Activated T-cell treated with anti-CD3 and anti-CD28 coated beads, Interleukin-2, amount 50 U/mL, for 24 hours (primary cell): Measurements from ENCODE around the gene GABRA1.

Experiments used
- DNase-seq: peaks from one replicate; pipeline ENCODE4 v3.0.0-alpha.2; 2020
- H3K27ac Mint-ChIP-seq: 2 replicates; pipeline ENCODE4 v1.8.0; 2020; ENCODE audit warnings: mild to moderate bottlenecking, mixed read lengths
- H3K27me3 Mint-ChIP-seq: 2 replicates; pipeline ENCODE4 v1.8.0; 2020; ENCODE audit warnings: mixed read lengths
- H3K36me3 Mint-ChIP-seq: 2 replicates; pipeline ENCODE4 v1.8.0; 2020; ENCODE audit warnings: low read depth, mixed read lengths
- H3K4me1 Mint-ChIP-seq: 2 replicates; pipeline ENCODE4 v1.8.0; 2020; ENCODE audit warnings: low read depth, mixed read lengths
- H3K4me3 Mint-ChIP-seq: 2 replicates; pipeline ENCODE4 v1.8.0; 2020; ENCODE audit warnings: mild to moderate bottlenecking, moderate library complexity, mixed read lengths
- H3K9me3 Mint-ChIP-seq: 2 replicates; pipeline ENCODE4 v1.8.0; 2020; ENCODE audit warnings: mixed read lengths

GABRA1 gene

GRCh38 chr5:161921781-161922180 is 73.9 kb downstream of the GABRA1 start:
- Mint-ChIP-seq H3K4me1 (no peaks in the 10 kb centered on the region), H3K27ac (no peak overlapping the region), H3K9me3 (peaks cover 17% of the 10 kb centered on the region), H3K27me3 (no peaks in the 10 kb centered on the region), H3K36me3 (no peaks in the 10 kb centered on the region), H3K4me3 (no peak overlapping the region)
- no peak for DNase-seq

DNA sequence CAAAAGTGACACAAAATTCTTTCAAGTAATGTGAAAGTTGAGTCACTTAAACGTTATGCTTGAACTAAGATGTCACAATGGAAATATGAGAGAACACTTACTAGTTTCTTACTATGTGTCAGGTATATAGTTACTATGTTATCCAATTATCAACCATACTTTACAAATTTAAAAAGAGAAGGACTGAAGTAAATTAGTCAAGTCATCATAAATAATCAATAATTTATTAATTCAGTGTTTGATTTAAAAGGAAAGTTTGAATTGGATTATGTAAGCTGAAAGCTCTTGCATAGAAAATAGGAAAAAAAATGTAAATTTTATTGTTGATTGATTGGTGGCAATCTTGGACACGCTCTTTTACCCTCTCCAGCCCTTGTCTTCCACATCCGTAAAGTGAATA is 76.3 kb downstream of the GABRA1 start:
- no peak for DNase-seq
- Mint-ChIP-seq H3K9me3 (peaks cover 20% of the 10 kb centered on the region), H3K4me1 (no peaks in the 10 kb centered on the region), H3K27ac (no peak overlapping the region), H3K27me3 (no peaks in the 10 kb centered on the region), H3K36me3 (no peaks in the 10 kb centered on the region), H3K4me3 (no peak overlapping the region)

GRCh38 chr5:161925960-161926359 is 78.0 kb downstream of the GABRA1 start:
- Mint-ChIP-seq H3K27me3 (no peaks in the 10 kb centered on the region), H3K4me1 (no peaks in the 10 kb centered on the region), H3K9me3 (peaks cover 17% of the 10 kb centered on the region), H3K36me3 (no peaks in the 10 kb centered on the region), H3K27ac (no peak overlapping the region), H3K4me3 (no peak overlapping the region)
- DNase-seq: no peak

DNA sequence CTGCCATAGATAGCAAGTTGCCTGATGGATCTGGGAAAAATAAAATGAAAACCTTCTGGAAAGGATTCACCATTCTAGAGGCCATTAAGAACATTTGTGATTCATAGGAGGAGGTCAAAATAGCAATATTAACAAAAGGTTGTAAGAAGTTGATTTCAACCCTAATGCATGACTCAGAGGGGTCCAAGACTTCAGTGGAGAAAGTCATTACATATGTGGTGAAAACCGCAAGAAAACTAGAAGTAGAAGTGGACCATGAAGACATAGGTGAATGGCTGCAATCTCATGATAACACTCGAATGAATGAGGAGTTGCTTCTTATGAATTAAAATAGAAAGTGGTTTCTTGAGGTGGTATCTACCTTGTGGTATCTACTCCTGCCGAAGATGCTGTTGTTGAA is 86.6 kb downstream of the GABRA1 start:
- no peak for DNase-seq
- Mint-ChIP-seq H3K4me1 (no peaks in the 10 kb centered on the region), H3K27ac (no peak overlapping the region), H3K9me3 (peaks cover 15% of the 10 kb centered on the region), H3K4me3 (no peak overlapping the region), H3K36me3 (no peaks in the 10 kb centered on the region), H3K27me3 (no peaks in the 10 kb centered on the region)

- DNase-seq: no peak
- no peaks in the 10 kb centered on the region for H3K4me1 Mint-ChIP-seq
Measured at GRCh38 chr5:161944974-161945373, 97.1 kb downstream of the GABRA1 start.

DNA sequence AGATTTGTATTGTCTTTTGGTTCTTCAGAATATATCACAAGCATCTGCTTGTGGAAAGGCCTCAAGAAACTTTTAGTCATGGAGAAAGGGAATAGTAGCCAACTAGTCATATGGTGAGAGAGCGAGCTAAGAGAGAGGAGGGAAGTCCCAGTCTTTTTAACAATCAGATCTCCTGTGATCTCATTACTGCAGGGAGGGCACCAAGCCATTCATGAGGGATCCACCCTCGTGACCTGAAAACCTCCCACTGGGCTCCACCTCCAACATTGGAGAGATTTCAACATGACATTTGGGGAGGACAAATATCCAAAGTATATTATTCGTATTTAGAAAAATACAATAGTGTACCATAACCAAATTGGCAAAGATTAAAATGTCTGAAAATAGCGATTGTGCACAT is 99.0 kb downstream of the GABRA1 start:
- no peak overlapping the region for H3K4me3 Mint-ChIP-seq
- no peak for DNase-seq
- H3K4me1 Mint-ChIP-seq: no peaks in the 10 kb centered on the region
- no peaks in the 10 kb centered on the region for H3K27me3 Mint-ChIP-seq
- H3K27ac Mint-ChIP-seq: no peak overlapping the region
- H3K9me3 Mint-ChIP-seq: peaks cover 6% of the 10 kb centered on the region
- no peaks in the 10 kb centered on the region for H3K36me3 Mint-ChIP-seq

More at GRCh38 chr5:161944974-161945373, 97.1 kb downstream of the GABRA1 start:
- Mint-ChIP-seq H3K36me3 (no peaks in the 10 kb centered on the region), H3K9me3 (peaks cover 4% of the 10 kb centered on the region), H3K27ac (no peak overlapping the region), H3K27me3 (no peaks in the 10 kb centered on the region), H3K4me3 (no peak overlapping the region)
